Lung (tissue), 12 donors: ENCODE measurements around the gene CHMP4A. TPM values are rescaled to one million over a fixed set of nuclear protein-coding genes. Genes with fewer than 3 reads are reported as not detected.

Experiments used
- ATAC-seq: fragments of 200-7000 bp; cut with Tn5 transposase; one replicate; pipeline ENCODE4 v1.9.1; 2020; ENCODE audit warnings: moderate number of reproducible peaks; ENCODE audit not compliant: insufficient read depth, low FRiP score
- DNase-seq, 3 donors: peaks; one replicate each; pipeline ENCODE4 v3.0.0-alpha.2; 2013 to 2017
- H3K27ac ChIP-seq, 2 donors: one replicate each; pipeline ENCODE4 v1.5.1; 2013; ENCODE audit warnings: mild to moderate bottlenecking in 2 of 2, moderate library complexity in 2 of 2, control low read depth in 1 of 2, inconsistent platforms in 1 of 2, low read depth in 1 of 2, low read length in 1 of 2
- H3K27me3 ChIP-seq, 3 donors: one replicate each; pipeline ENCODE4 v1.5.1; 2013; ENCODE audit warnings: low read length in 2 of 3; ENCODE audit not compliant: control insufficient read depth in 3 of 3, insufficient read depth in 3 of 3
- H3K36me3 ChIP-seq, 4 donors: one replicate each; pipeline ENCODE4 v1.5.1; 2013; ENCODE audit warnings: low read length in 4 of 4, mild to moderate bottlenecking in 1 of 4, moderate library complexity in 1 of 4; ENCODE audit not compliant: control insufficient read depth in 4 of 4, insufficient read depth in 4 of 4
- H3K4me1 ChIP-seq, 5 donors: one replicate each; pipeline ENCODE4 v1.5.1; 2013; ENCODE audit warnings: low read length in 5 of 5, mild to moderate bottlenecking in 2 of 5, moderate library complexity in 1 of 5; ENCODE audit not compliant: control insufficient read depth in 5 of 5, insufficient read depth in 5 of 5
- H3K4me3 ChIP-seq: one replicate; pipeline ENCODE4 v1.5.1; 2013; ENCODE audit warnings: mild to moderate bottlenecking, control low read depth, moderate library complexity
- H3K9ac ChIP-seq, 2 donors: one replicate each; pipeline ENCODE4 v1.5.1; 2013; ENCODE audit warnings: low read length in 2 of 2, control low read depth in 1 of 2; ENCODE audit not compliant: insufficient read depth in 1 of 2
- H3K9me3 ChIP-seq, 4 donors: one replicate each; pipeline ENCODE4 v1.5.1; 2013; ENCODE audit warnings: low read length in 3 of 4, mild to moderate bottlenecking in 1 of 4, moderate library complexity in 1 of 4; ENCODE audit not compliant: control insufficient read depth in 4 of 4, insufficient read depth in 3 of 4
- WGBS, 2 donors: extraction: QIAGEN DNeasy Blood & Tissue Kit; methylation state at CpG; one replicate each; pipeline ENCODE4 v1.1.7; 2013; 5-methylcytosine and 5-hydroxymethylcytosine counted together
- polyA plus RNA-seq, 2 donors: library from polyadenylated mRNA; stranded (reverse); fragments of 200-250 nt; gene quantifications; one replicate each; pipeline ENCODE4 v1.2.1, GENCODE V29; 2013
- total RNA-seq, 2 donors: library from RNA; depleted of rRNA in 1 of 2; stranded (reverse); fragments of >200 nt in 1 of 2; gene quantifications; one replicate each; pipeline ENCODE4 v1.2.1, GENCODE V29; 2014 to 2021
- TF ChIP-seq, protein P1 (sequence below): IDR thresholded peaks from 2 replicates; pipeline ENCODE4 v1.5.1; 2012; ENCODE audit warnings: mild to moderate bottlenecking; ENCODE audit errors: control extremely low read depth, extremely low read depth
- donor health status: control.
- donor health status: control.
- donor health status: Bipolar disorder and iron deficiency.
- donor health status: healthy.
- donor health status: DM: yes; HTN: yes; CAD: no.

The CHMP4A gene
- total and polyA plus RNA-seq, 4 donors, result 37.2 to 103 (median 60.6) TPM

DNA sequence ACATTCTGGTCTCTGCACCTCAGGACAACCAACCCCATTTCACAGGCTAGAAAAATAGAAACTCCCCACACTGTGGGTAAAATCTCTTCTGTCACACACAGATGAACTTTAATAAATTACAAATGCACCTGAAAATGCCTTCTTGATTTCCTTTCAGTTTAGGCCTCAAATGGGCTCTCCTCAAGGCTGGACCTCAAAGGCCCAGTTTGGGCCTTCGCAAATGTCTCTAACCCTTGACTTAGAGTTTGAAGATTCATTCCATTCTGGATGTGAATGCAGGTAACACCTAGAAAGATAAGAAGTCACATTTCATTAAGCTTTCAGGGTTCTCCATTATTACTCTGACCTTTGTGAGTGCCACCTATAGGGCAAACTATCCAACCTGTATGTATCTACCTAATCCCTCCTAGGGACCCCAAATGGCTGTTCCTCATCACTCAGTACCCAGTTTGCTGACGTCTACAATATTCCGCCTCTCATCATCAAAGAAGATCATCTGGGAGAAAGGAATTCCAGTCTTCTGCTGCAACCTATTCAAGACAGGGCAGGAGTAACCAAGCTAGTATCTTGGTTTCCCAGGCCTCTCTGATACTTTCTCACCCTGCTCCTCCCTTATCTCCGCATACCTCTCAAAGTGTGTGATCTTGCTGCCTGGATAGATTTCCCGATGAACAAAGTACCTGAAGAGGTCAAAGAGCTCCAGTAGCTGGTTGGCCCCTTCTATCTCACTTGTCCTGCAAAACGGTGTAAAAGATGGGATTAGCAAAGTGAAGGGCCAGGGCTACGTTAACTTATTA lies 776 bp upstream of the CHMP4A start:
- ATAC-seq (no peak), DNase-seq (no peak)
- peak overlapping the region; percentile 92 to 99 for H3K27ac ChIP-seq
- H3K27me3 ChIP-seq, result no peaks in the 10 kb centered on the region
- TF ChIP-seq, protein P1, sequence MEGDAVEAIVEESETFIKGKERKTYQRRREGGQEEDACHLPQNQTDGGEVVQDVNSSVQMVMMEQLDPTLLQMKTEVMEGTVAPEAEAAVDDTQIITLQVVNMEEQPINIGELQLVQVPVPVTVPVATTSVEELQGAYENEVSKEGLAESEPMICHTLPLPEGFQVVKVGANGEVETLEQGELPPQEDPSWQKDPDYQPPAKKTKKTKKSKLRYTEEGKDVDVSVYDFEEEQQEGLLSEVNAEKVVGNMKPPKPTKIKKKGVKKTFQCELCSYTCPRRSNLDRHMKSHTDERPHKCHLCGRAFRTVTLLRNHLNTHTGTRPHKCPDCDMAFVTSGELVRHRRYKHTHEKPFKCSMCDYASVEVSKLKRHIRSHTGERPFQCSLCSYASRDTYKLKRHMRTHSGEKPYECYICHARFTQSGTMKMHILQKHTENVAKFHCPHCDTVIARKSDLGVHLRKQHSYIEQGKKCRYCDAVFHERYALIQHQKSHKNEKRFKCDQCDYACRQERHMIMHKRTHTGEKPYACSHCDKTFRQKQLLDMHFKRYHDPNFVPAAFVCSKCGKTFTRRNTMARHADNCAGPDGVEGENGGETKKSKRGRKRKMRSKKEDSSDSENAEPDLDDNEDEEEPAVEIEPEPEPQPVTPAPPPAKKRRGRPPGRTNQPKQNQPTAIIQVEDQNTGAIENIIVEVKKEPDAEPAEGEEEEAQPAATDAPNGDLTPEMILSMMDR, result no peak
- H3K36me3 ChIP-seq, result peaks cover 7 to 22% (median 21%) of the 10 kb centered on the region in 4 donors
- no peak overlapping the region for H3K4me3 ChIP-seq
- WGBS, 2 donors, result 91 to 97% methylated on average over 7 of the region's 7 CpGs
- peak overlapping the region in 1 of 2 donors; percentile 2 for H3K9ac ChIP-seq
- H3K4me1 ChIP-seq, result peaks cover 0 to 8% (median 4%) of the 10 kb centered on the region in 5 donors
- no peaks in the 10 kb centered on the region for H3K9me3 ChIP-seq

DNA sequence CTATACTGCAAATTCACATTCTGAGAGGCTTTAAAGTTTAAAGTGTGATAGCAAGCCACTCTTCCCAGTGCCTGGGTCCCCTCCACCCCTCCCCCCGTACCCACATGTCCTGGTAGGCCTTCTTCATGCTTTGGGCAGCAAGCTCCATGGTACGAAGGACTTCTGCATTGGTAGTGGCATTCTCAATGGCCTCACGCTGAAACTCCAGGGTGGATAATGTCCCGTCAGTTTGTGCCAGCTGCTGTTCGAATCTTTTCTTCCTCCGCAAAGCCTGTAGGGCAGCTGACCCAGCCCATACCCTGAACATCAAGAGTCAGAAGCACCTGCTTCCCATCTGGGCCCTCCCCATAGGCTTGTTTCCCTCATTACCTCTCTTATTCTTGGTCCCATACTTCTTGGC lies 2.0 kb downstream of the CHMP4A start:
- no peak for DNase-seq
- WGBS, 2 donors, result 94 to 97% methylated on average over 6 of the region's 6 CpGs
- peaks cover 0 to 8% (median 4%) of the 10 kb centered on the region in 5 donors for H3K4me1 ChIP-seq
- no peak overlapping the region for H3K9ac ChIP-seq
- H3K9me3 ChIP-seq, result no peaks in the 10 kb centered on the region
- H3K4me3 ChIP-seq, result no peak overlapping the region
- H3K27me3 ChIP-seq, result no peaks in the 10 kb centered on the region
- no peak overlapping the region for H3K27ac ChIP-seq
- H3K36me3 ChIP-seq, result peaks cover 7 to 38% (median 36%) of the 10 kb centered on the region in 4 donors
- TF ChIP-seq, protein P1, result no peak
- no peak for ATAC-seq

DNA sequence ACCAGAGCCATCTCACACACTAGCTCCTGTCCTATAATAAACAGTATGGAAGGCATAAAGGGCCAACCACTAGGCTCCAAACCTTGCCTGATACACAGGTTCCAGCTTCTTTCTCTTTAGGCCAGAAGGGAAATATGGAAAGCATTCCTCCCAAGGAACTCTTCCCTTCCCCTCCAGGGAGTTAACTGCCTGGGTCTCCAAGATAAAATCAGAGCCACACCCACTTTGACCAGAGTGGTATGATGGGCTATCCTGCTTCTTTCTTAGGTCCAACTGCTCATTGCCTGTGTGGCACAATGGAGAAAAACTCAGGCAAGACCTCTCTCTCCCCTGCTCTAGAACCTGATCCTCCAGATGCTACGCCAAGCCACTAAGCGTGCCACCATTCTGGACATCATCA lies 5.7 kb downstream of the CHMP4A start:
- no peaks in the 10 kb centered on the region for H3K27me3 ChIP-seq
- WGBS, 2 donors, result 99 to 100% methylated on average over 2 of the region's 2 CpGs
- H3K27ac ChIP-seq, result no peak overlapping the region
- H3K36me3 ChIP-seq, result peaks cover 9 to 46% (median 44%) of the 10 kb centered on the region in 4 donors
- no peak for ATAC-seq
- H3K9ac ChIP-seq, result no peak overlapping the region
- TF ChIP-seq, protein P1, result no peak
- no peak overlapping the region for H3K4me3 ChIP-seq
- no peak for DNase-seq
- H3K4me1 ChIP-seq, result peaks cover 0 to 3% (median 0%) of the 10 kb centered on the region in 5 donors
- no peaks in the 10 kb centered on the region for H3K9me3 ChIP-seq
